Upper lobe of left lung (tissue), 6 donors: ENCODE measurements around the gene SERPINI2. TPM values are rescaled to one million over a fixed set of nuclear protein-coding genes. Genes with fewer than 3 reads are reported as not detected.

Experiments used
- ATAC-seq, 2 donors: fragments of 200-7000 bp; cut with Tn5 transposase; one replicate each; pipeline ENCODE4 v1.9.1; 2022; ENCODE audit warnings: mild to moderate bottlenecking in 2 of 2, moderate library complexity in 2 of 2; ENCODE audit not compliant: low FRiP score in 2 of 2
- DNase-seq, 2 donors: peaks; one replicate each; pipeline ENCODE4 v3.0.0-alpha.2; 2019 to 2020
- H3K27ac ChIP-seq, 4 donors: fragments of 200-600 bp; sonication (generic); one replicate each; pipeline ENCODE4 v1.5.1; 2016 to 2019
- H3K27me3 ChIP-seq, 4 donors: fragments of 200-600 bp; sonication (generic); one replicate each; pipeline ENCODE4 v1.5.1; 2017 to 2019
- H3K36me3 ChIP-seq, 4 donors: fragments of 200-600 bp; sonication (generic); one replicate each; pipeline ENCODE4 v1.5.1; 2016 to 2019
- H3K4me1 ChIP-seq, 4 donors: fragments of 200-600 bp; sonication (generic); one replicate each; pipeline ENCODE4 v1.5.1; 2018 to 2019
- H3K4me3 ChIP-seq, 4 donors: fragments of 200-600 bp; sonication (generic); one replicate each; pipeline ENCODE4 v1.5.1; 2017 to 2019; ENCODE audit warnings: mild to moderate bottlenecking in 2 of 4, moderate library complexity in 1 of 4
- H3K9me3 ChIP-seq, 4 donors: fragments of 200-600 bp; sonication (generic); one replicate each; pipeline ENCODE4 v1.5.1; 2018 to 2019
- EP300 ChIP-seq, 4 donors: sonication (generic); formaldehyde crosslinking; IDR thresholded peaks; one replicate each; pipeline ENCODE4 v1.5.1; 2017; ENCODE audit warnings: antibody characterized with exemption in 4 of 4, control low read depth in 2 of 4
- POLR2A ChIP-seq, 4 donors: fragments of 450-650 bp; IDR thresholded peaks; one replicate each; pipeline ENCODE4 v1.5.1; 2016 to 2017; ENCODE audit warnings: antibody characterized with exemption in 4 of 4, mild to moderate bottlenecking in 2 of 4
- POLR2AphosphoS5 ChIP-seq, 2 donors: sonication (generic); formaldehyde crosslinking; IDR thresholded peaks; one replicate each; pipeline ENCODE4 v1.5.1; 2017; ENCODE audit warnings: antibody characterized with exemption in 2 of 2
- WGBS, 2 donors: methylation state at CpG; one replicate each; pipeline ENCODE4 v1.1.5; 2017 to 2018; 5-methylcytosine and 5-hydroxymethylcytosine counted together
- total RNA-seq, 6 donors: library from RNA; depleted of rRNA in 4 of 6; stranded (reverse); fragments of >200 nt in 4 of 6; gene quantifications; one replicate each; pipeline versions ENCODE4 v1.1.0 to v1.2.1, GENCODE V29; 2016 to 2021
- TF ChIP-seq, protein P1 (sequence below), 6 experiments: fragments of 450-650 bp in 4 of 6; fragments of 200-600 bp in 2 of 6; sonication (generic) in 2 of 6; IDR thresholded peaks; one replicate each; pipeline ENCODE4 v1.5.1; 2016 to 2019; ENCODE audit warnings: antibody characterized with exemption in 6 of 6
- donor health status: DM: no; HTN: no; CAD: no; lungs with moderate emphysema.
- donor health status: DM: no; HTN: yes; CAD: no; lungs with severe emphysema.

SERPINI2 gene, protein sequence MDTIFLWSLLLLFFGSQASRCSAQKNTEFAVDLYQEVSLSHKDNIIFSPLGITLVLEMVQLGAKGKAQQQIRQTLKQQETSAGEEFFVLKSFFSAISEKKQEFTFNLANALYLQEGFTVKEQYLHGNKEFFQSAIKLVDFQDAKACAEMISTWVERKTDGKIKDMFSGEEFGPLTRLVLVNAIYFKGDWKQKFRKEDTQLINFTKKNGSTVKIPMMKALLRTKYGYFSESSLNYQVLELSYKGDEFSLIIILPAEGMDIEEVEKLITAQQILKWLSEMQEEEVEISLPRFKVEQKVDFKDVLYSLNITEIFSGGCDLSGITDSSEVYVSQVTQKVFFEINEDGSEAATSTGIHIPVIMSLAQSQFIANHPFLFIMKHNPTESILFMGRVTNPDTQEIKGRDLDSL
- 10 to 100 TPM in 1 of 6 donors, 1 to 10 TPM in 3, under 1 TPM in 2; 0.67 to 28.1 (median 1.7) TPM for total RNA-seq

DNA sequence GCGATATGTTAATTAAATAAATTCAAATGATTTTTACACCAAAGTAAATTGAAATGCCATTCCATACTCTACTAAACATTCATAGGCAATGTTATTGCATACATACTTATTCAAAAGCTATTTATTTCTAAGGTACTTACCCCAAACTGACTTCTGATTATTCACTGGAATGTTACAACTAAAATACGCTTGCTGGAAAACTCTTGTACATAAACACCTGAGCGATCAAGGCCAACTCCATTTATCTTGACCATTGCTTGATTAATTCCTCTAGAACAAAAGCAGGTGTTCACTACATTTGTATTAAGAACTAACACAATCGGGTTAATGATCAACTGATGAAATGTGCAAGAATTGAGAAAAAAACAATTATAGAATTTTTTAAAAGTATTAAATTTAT, at the start of gene SERPINI2:
Gene SERPINI2 (minus strand): TSS at position 180 of the 400 bp plus-strand sequence. CDS start 2,208 bp downstream, outside the sequence.
- WGBS, 2 donors, result 79 to 87% methylated on average over 4 of the region's 4 CpGs
- ATAC-seq, result no peak

DNA sequence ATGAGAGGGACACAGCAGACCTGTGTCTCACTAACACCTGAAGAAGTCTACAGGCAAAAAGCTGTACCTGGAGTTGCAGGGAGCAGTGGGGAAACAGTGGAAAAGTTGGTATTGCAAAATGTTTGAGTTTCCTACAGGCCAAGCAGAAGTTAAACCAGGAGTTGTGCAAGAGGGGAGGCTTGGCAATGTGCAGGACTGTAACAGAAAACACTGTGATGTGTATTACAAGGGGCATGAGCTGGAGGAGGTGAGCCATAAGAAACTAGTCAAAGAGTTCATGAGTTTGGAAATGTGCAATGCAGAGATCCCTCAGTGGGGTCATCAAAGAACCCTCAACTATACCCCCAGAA, 47.1 kb upstream of the SERPINI2 start:
- no peak overlapping the region for H3K4me3 ChIP-seq
- H3K27ac ChIP-seq, result no peak overlapping the region
- H3K36me3 ChIP-seq, result no peaks in the 10 kb centered on the region
- peak in 1 of 2 donors; percentile 48 for DNase-seq
- no peaks in the 10 kb centered on the region for H3K27me3 ChIP-seq
- TF ChIP-seq EP300 (IDR thresholded peaks at IDR 0.05), result no peak
- TF ChIP-seq, protein P1, sequence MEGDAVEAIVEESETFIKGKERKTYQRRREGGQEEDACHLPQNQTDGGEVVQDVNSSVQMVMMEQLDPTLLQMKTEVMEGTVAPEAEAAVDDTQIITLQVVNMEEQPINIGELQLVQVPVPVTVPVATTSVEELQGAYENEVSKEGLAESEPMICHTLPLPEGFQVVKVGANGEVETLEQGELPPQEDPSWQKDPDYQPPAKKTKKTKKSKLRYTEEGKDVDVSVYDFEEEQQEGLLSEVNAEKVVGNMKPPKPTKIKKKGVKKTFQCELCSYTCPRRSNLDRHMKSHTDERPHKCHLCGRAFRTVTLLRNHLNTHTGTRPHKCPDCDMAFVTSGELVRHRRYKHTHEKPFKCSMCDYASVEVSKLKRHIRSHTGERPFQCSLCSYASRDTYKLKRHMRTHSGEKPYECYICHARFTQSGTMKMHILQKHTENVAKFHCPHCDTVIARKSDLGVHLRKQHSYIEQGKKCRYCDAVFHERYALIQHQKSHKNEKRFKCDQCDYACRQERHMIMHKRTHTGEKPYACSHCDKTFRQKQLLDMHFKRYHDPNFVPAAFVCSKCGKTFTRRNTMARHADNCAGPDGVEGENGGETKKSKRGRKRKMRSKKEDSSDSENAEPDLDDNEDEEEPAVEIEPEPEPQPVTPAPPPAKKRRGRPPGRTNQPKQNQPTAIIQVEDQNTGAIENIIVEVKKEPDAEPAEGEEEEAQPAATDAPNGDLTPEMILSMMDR (IDR thresholded peaks at IDR 0.05), result no peak
- TF ChIP-seq POLR2AphosphoS5 (IDR thresholded peaks at IDR 0.05), result no peak
- no peak for TF ChIP-seq POLR2A (IDR thresholded peaks at IDR 0.05)
- no peaks in the 10 kb centered on the region for H3K9me3 ChIP-seq
- no peak for ATAC-seq
- no peaks in the 10 kb centered on the region for H3K4me1 ChIP-seq

More for the DNA sequence above, at the start of gene SERPINI2:
- H3K36me3 ChIP-seq, result no peaks in the 10 kb centered on the region
- DNase-seq, result no peak
- no peaks in the 10 kb centered on the region for H3K27me3 ChIP-seq
- H3K4me3 ChIP-seq, result no peak within 1 kb of the TSS
- no peak within 1 kb of the TSS for H3K27ac ChIP-seq
- H3K4me1 ChIP-seq, result no peaks in the 10 kb centered on the region
- H3K9me3 ChIP-seq, result no peaks in the 10 kb centered on the region
- TF ChIP-seq POLR2AphosphoS5 (IDR thresholded peaks at IDR 0.05) (no peak), POLR2A (IDR thresholded peaks at IDR 0.05) (no peak), EP300 (IDR thresholded peaks at IDR 0.05) (no peak)
- TF ChIP-seq, protein P1 (IDR thresholded peaks at IDR 0.05), result no peak

DNA sequence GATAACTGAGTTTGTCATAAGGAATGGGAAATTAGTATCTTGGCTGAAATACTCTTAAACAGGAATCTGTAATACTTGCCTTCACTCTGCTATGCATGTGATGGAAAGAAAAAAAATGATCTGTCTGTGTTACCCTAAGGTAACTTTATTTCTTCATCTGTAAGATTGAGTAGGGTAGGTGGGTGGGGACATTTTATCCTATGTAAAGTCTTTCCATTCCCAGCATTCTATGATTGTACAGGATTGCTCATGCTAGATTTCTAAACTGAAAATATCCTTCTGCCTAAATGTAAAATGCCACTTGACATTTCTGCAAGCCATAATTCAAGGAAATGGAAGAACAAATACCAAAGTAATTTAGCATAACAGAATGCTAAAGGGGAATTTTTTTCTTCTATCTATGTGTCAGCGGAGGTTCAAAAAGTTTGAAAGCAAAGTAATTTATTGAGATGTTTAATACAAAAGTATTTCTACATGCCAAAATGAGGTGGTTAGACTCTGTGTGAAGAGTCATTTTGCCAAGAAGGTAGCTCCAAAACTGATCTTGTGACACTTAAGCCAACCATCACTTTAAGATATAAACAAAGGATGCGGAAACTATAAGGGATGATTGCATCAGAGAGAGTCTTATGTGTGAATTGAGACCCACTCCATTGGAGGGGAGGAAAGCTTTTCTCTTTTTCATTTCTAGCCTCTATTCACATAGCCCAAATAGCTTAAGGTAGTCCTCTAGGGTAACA, 46.6 kb upstream of the SERPINI2 start:
- Histone ChIP-seq H3K36me3 (no peaks in the 10 kb centered on the region), H3K4me1 (no peaks in the 10 kb centered on the region), H3K9me3 (no peaks in the 10 kb centered on the region), H3K27ac (no peak overlapping the region), H3K27me3 (no peaks in the 10 kb centered on the region), H3K4me3 (no peak overlapping the region)
- DNase-seq, result no peak
- no peak for ATAC-seq
- TF ChIP-seq POLR2AphosphoS5 (IDR thresholded peaks at IDR 0.05) (no peak), POLR2A (IDR thresholded peaks at IDR 0.05) (no peak), EP300 (IDR thresholded peaks at IDR 0.05) (no peak)
- TF ChIP-seq, protein P1 (IDR thresholded peaks at IDR 0.05), result no peak
- WGBS, 2 donors, result 75 to 82% methylated on average over 2 of the region's 2 CpGs

DNA sequence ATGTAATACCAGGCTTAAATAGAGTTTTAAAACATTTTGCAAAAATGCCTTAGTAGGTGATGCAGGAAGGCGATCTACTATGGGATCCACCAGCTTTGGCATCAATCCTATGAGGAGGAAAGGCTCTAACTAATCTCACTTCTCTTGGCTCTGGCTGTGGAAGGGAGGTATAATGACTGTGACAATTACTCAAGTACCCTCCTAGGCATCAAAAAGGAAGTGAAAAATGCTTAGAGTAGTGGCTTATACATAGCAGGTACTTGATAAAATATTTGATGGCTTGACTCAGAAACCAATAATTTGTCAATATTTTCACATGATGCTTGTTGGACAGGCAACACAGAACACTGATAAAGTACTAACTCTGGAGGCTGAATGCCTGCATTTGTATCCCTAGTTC, 34.1 kb upstream of the SERPINI2 start:
- Histone ChIP-seq H3K4me1 (no peaks in the 10 kb centered on the region), H3K36me3 (no peaks in the 10 kb centered on the region), H3K9me3 (no peaks in the 10 kb centered on the region), H3K4me3 (no peak overlapping the region), H3K27me3 (no peaks in the 10 kb centered on the region), H3K27ac (no peak overlapping the region)
- no peak for ATAC-seq
- WGBS, 2 donors, result 90 to 96% methylated on average over 1 of the region's 1 CpG
- no peak for DNase-seq
- TF ChIP-seq POLR2AphosphoS5 (IDR thresholded peaks at IDR 0.05) (no peak), POLR2A (IDR thresholded peaks at IDR 0.05) (no peak), EP300 (IDR thresholded peaks at IDR 0.05) (no peak)

DNA sequence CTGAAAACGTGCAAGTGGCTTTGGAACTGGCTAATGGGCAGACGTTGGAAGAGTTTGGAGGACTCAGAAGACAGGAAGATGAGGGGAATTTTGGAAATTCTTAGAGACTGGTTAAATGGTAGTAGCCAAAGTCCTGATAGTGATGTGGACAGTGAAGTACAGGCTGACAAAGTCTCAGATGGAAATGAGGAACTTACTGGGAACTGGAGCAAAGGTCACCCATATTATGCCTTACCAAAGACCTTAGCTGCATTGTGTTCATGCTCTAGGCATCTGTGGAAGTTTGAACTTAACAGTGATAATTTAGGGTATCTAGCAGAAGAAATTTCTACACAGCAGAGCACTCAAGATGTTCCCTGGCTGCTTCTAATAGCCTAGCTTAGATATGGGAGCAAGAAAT, 28.6 kb upstream of the SERPINI2 start:
- Histone ChIP-seq H3K36me3 (no peaks in the 10 kb centered on the region), H3K27me3 (no peaks in the 10 kb centered on the region), H3K4me3 (no peak overlapping the region), H3K27ac (no peak overlapping the region), H3K9me3 (no peaks in the 10 kb centered on the region), H3K4me1 (no peaks in the 10 kb centered on the region)
- no peak for ATAC-seq
- 62 to 79% methylated on average over 2 of the region's 2 CpGs for WGBS, 2 donors
- no peak for DNase-seq
- TF ChIP-seq, protein P1 (IDR thresholded peaks at IDR 0.05), result no peak
- TF ChIP-seq POLR2A (IDR thresholded peaks at IDR 0.05) (no peak), POLR2AphosphoS5 (IDR thresholded peaks at IDR 0.05) (no peak), EP300 (IDR thresholded peaks at IDR 0.05) (no peak)
